GM12872 (cell line): Measurements from ENCODE around the gene PEPD.

Experiments used
- CTCF ChIP-seq: IDR thresholded peaks from 3 replicates; pipeline ENCODE4 v1.5.1; 2011; ENCODE audit warnings: low read depth, mild to moderate bottlenecking, low read length, moderate library complexity; ENCODE audit not compliant: insufficient read depth

PEPD gene

GRCh38 chr19:33365691-33366090, 155.9 kb downstream of the PEPD start:
- TF ChIP-seq CTCF, result no peak

GRCh38 chr19:33363476-33363875, 158.1 kb downstream of the PEPD start:
- TF ChIP-seq CTCF, result no peak

- TF ChIP-seq CTCF, result no peak
Observed at GRCh38 chr19:33362508-33363228, 158.9 kb downstream of the PEPD start.

GRCh38 chr19:33359581-33359980, 162.0 kb downstream of the PEPD start:
- TF ChIP-seq CTCF, result no peak

GRCh38 chr19:33358408-33358807, 163.2 kb downstream of the PEPD start:
- TF ChIP-seq CTCF, result no peak

GRCh38 chr19:33357556-33357955, 164.0 kb downstream of the PEPD start:
- TF ChIP-seq CTCF, result no peak

- no peak for TF ChIP-seq CTCF
Observed at GRCh38 chr19:33355535-33355934, 166.1 kb downstream of the PEPD start.
